Embryonic facial prominence (tissue), 1 donor: ENCODE results near the gene PRICKLE4.

Experiments used
- DNase-seq: peaks from one replicate; pipeline ENCODE4 v3.0.0-alpha.2; 2016; ENCODE audit errors: extremely low spot score

PRICKLE4 gene

GRCh38 chr6:41780551-41781365, at the start of gene PRICKLE4:
Gene PRICKLE4 (plus strand): TSS chr6:41780782. CDS start chr6:41783474, 2,692 bp downstream.
- no peak for DNase-seq

GRCh38 chr6:41731561-41732086, 49.0 kb upstream of the PRICKLE4 start:
- DNase-seq, result no peak

GRCh38 chr6:41732149-41732548, 48.4 kb upstream of the PRICKLE4 start:
- no peak for DNase-seq

- no peak for DNase-seq
These were observed 47.8 kb upstream of the PRICKLE4 start for GRCh38 chr6:41732591-41733359.

GRCh38 chr6:41733360-41733706, 47.2 kb upstream of the PRICKLE4 start:
- DNase-seq, result no peak

GRCh38 chr6:41733707-41734665, 46.6 kb upstream of the PRICKLE4 start:
- peak; percentile 34 for DNase-seq

GRCh38 chr6:41734666-41735426, 45.7 kb upstream of the PRICKLE4 start:
- DNase-seq, result peak; percentile 11

- DNase-seq, result peak; percentile 83
These were observed 45.0 kb upstream of the PRICKLE4 start, which contains the start of gene TFEB for GRCh38 chr6:41735427-41736185. Gene TFEB (minus strand): TSS chr6:41735608. CDS start chr6:41691213, 44,395 bp downstream.

GRCh38 chr6:41736186-41736733, 44.3 kb upstream of the PRICKLE4 start:
- no peak for DNase-seq

- DNase-seq, result no peak
These were observed 43.6 kb upstream of the PRICKLE4 start for GRCh38 chr6:41736800-41737555.

- no peak for DNase-seq
These were observed 42.9 kb upstream of the PRICKLE4 start for GRCh38 chr6:41737591-41738130.

- DNase-seq, result no peak
These were observed 41.5 kb upstream of the PRICKLE4 start for GRCh38 chr6:41739041-41739440.

- DNase-seq, result no peak
These were observed 40.0 kb upstream of the PRICKLE4 start for GRCh38 chr6:41740366-41741162.

GRCh38 chr6:41741625-41742490, 38.7 kb upstream of the PRICKLE4 start:
- DNase-seq, result no peak

GRCh38 chr6:41743406-41744235, 37.0 kb upstream of the PRICKLE4 start:
- no peak for DNase-seq

GRCh38 chr6:41744236-41744787, 36.3 kb upstream of the PRICKLE4 start:
- DNase-seq, result no peak
